GM18951 (cell line): Measurements from ENCODE around the gene PPFIA1.

Experiments used
- POLR2A ChIP-seq: IDR thresholded peaks from 4 replicates; pipeline ENCODE4 v1.6.1; 2011; ENCODE audit warnings: mild to moderate bottlenecking; ENCODE audit not compliant: insufficient read length, insufficient read depth; ENCODE audit errors: extremely low read depth
- in situ Hi-C: fragments of 300-500 bp; cut with MboI; formaldehyde crosslinking; loops from one replicate; pipeline ENCODE4 v1.12.0; 2022; ENCODE audit warnings: low sequenced_read_pairs, mixed read lengths, inconsistent platforms; ENCODE audit not compliant: unreplicated experiment

The PPFIA1 gene

GRCh38 chr11:70411713-70412452 is 141.4 kb downstream of the PPFIA1 start:
- in situ Hi-C loops = no loop called here
- no peak for TF ChIP-seq POLR2A

- in situ Hi-C loops = no loop called here
Measured at GRCh38 chr11:70413151-70413550, 142.7 kb downstream of the PPFIA1 start.

GRCh38 chr11:70414341-70415100 is 144.0 kb downstream of the PPFIA1 start:
- in situ Hi-C loops = no loop called here
- TF ChIP-seq POLR2A = no peak

More at GRCh38 chr11:70413151-70413550, 142.7 kb downstream of the PPFIA1 start:
- no peak for TF ChIP-seq POLR2A

GRCh38 chr11:70415191-70415590 is 144.7 kb downstream of the PPFIA1 start:
- in situ Hi-C loops = no loop called here
- no peak for TF ChIP-seq POLR2A

GRCh38 chr11:70415642-70416395 is 145.3 kb downstream of the PPFIA1 start:
- no peak for TF ChIP-seq POLR2A
- in situ Hi-C loops = no loop called here

GRCh38 chr11:70416881-70417280 is 146.4 kb downstream of the PPFIA1 start:
- in situ Hi-C loops = no loop called here
- TF ChIP-seq POLR2A = no peak

- in situ Hi-C loops = no loop called here
- TF ChIP-seq POLR2A = no peak
Measured at GRCh38 chr11:70418130-70418529, 147.6 kb downstream of the PPFIA1 start.

GRCh38 chr11:70419307-70420007 is 149.0 kb downstream of the PPFIA1 start:
- in situ Hi-C loops = no loop called here
- TF ChIP-seq POLR2A = no peak

- in situ Hi-C loops = no loop called here
- no peak for TF ChIP-seq POLR2A
Measured at GRCh38 chr11:70420008-70420464, 149.5 kb downstream of the PPFIA1 start.

- no peak for TF ChIP-seq POLR2A
- in situ Hi-C loops = no loop called here
Measured at GRCh38 chr11:70420496-70420895, 150.0 kb downstream of the PPFIA1 start.

GRCh38 chr11:70421123-70421522 is 150.6 kb downstream of the PPFIA1 start:
- in situ Hi-C loops = no loop called here
- no peak for TF ChIP-seq POLR2A

GRCh38 chr11:70422692-70423522 is 152.4 kb downstream of the PPFIA1 start:
- in situ Hi-C loops = no loop called here
- no peak for TF ChIP-seq POLR2A
